Renal cortical epithelial cell (primary cell): ENCODE results near the gene NR2C2. TPM values are rescaled to one million over a fixed set of nuclear protein-coding genes. Genes with fewer than 3 reads are reported as not detected.
"Not testable (repeated sequence)": the region's sequence is repeated elsewhere in the genome, so short reads cannot be mapped to it uniquely, and the experiment has no call there.

Experiments
- DNase-seq: peaks from one replicate; pipeline ENCODE4 v3.0.0-alpha.2; 2011; ENCODE audit warnings: low read depth
- total RNA-seq: library from RNA; depleted of rRNA; stranded (reverse); fragments of >200 nt; gene quantifications from 2 replicates; pipeline ENCODE4 v1.2.3, GENCODE V29; 2014

NR2C2 gene
- 14.2 and 42.2 TPM in 2 replicates for total RNA-seq

GRCh38 chr3:14947100-14947885 lies at the start of gene NR2C2:
Gene NR2C2, plus strand, starts transcription at chr3:14947583. Its CDS starts 56,332 bp downstream, at chr3:15003915.
- no peak for DNase-seq

- no peak for DNase-seq
Measured at GRCh38 chr3:14898929-14899328, 48.5 kb upstream of the NR2C2 start.

GRCh38 chr3:14899993-14900618 lies 47.3 kb upstream of the NR2C2 start:
- DNase-seq, result no peak

- DNase-seq, result no peak
Measured at GRCh38 chr3:14900881-14901873, 46.2 kb upstream of the NR2C2 start.

- DNase-seq, result no peak
Measured at GRCh38 chr3:14902719-14903118, 44.7 kb upstream of the NR2C2 start.

- not testable (repeated sequence) for DNase-seq
Measured at GRCh38 chr3:14903501-14903900, 43.9 kb upstream of the NR2C2 start.

GRCh38 chr3:14905055-14905657 lies 42.2 kb upstream of the NR2C2 start:
- DNase-seq, result no peak

GRCh38 chr3:14906355-14906971 lies 40.9 kb upstream of the NR2C2 start:
- DNase-seq, result no peak

- no peak for DNase-seq
Measured at GRCh38 chr3:14907043-14907966, 40.1 kb upstream of the NR2C2 start.

GRCh38 chr3:14909250-14909649 lies 38.1 kb upstream of the NR2C2 start:
- DNase-seq, result no peak

- DNase-seq, result no peak
Measured at GRCh38 chr3:14911651-14912050, 35.7 kb upstream of the NR2C2 start.

- no peak for DNase-seq
Measured at GRCh38 chr3:14913071-14913925, 34.1 kb upstream of the NR2C2 start.

- DNase-seq, result no peak
Measured at GRCh38 chr3:14913926-14914778, 33.2 kb upstream of the NR2C2 start.

GRCh38 chr3:14914779-14915117 lies 32.6 kb upstream of the NR2C2 start:
- DNase-seq, result no peak

GRCh38 chr3:14915636-14916222 lies 31.7 kb upstream of the NR2C2 start:
- no peak for DNase-seq

GRCh38 chr3:14918356-14918860 lies 29.0 kb upstream of the NR2C2 start:
- DNase-seq, result no peak

- DNase-seq, result no peak
Measured at GRCh38 chr3:14920536-14920935, 26.8 kb upstream of the NR2C2 start.
